Measurements from ENCODE around the gene ABCB1.
"Not testable (repeated sequence)": the region's sequence is repeated elsewhere in the genome, so short reads cannot be mapped to it uniquely, and the experiment has no call there.

The ABCB1 gene

DNA sequence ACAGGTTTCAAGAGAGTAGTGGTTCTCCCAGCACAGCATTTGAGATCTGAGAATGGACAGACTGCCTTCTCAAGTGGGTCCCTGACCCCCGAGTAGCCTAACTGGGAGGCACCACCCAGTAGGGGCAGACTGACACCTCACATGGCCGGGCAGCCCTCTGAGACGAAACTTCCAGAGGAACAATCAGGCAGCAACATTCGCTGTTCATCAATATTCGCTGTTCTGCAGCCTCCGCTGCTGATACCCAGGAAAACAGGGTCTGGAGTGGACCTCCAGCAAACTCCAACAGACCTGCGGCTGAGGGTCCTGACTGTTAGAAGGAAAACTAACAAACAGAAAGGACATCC is 135.2 kb downstream of the ABCB1 start:
- DNase-seq: not testable (repeated sequence)

DNA sequence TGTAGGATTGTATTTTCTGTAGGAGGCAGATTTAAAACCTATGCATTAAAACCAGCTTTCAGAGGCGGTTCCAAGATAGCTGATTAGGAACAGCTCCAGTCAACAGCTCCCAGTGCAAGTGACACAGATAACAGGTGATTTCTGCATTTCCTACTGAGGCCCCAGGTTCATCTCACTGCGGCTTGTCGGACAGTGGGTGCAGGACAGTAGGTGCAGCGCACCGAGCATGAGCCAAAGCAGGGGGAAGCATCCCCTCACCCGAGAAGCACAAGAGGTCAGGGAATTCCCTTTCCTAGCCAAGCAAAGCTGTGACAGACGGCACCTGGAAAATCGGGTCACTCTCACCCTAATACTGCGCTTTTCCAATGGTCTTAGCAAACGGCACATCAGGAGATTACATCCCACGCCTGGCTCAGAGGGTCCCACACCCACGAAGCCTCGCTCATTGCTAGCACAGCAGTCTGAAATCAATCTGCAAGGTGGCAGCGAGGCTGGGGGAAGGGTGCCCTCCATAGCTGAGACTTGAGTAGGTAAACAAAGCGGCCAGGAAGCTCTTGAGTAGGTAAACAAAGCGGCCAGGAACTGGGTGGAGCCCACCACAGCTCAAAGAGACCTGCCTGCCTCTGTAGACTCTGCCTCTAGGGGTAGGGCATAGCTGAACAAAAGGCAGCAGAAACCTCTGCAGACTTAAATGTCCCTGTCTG is 135.7 kb downstream of the ABCB1 start:
- DNase-seq: not testable (repeated sequence)

DNA sequence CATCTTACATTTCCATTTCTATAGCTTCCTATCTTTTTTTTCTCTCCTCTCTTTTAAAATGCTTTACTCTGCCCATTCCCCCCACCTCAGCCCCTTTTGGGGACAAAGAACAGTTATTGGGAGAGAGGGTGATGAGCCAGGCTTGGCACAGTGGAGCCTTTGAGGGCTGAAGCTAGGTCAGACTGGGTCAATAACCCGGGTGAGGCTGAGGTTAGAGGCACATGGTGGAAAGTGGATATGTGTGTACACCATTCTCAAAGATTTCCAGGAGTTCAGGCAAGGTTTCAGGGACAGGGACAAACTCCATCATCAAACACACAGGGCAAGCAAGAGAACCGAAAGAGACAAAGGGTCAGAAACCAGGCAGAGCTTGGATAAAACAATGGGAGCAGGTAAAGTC is 136.7 kb downstream of the ABCB1 start:
- DNase-seq: no peak

DNA sequence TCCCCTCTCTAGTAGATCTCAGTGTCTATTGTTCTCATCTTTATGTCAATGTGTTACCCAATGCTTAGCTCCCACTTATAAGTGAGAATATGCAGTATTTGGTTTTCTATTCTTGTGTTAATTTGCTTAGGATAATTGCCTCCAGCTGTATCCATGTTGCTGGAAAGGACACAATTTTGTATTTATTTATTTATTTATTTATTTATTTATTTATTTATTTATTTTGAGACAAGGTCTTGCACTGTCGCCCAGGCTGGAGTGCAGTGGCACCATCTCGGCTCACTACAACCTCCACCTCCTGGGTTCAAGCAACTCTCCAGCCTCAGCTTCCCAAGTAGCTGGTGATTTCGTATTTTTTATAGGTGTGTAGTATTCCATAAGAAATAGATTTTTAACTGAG is 140.2 kb downstream of the ABCB1 start:
- DNase-seq: not testable (repeated sequence)

DNA sequence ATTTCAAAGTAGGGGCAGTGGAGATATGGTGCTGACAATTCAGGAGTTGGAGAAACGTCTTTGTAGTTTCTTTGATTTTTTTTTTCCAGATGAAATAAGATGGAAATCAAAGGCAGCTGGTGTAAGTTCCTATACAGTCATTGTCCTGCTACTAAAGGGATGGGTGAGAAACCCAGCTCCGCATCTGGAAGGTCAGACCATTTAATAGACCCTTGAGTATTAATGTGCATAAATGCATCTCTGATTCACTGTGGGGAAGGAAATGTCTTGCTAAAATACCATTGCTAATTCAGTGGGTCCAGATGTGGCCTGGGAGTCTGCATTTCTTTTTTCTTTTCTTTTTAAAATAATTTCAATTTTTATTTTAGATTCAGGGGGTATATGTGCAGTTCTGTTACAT is 140.7 kb downstream of the ABCB1 start:
- DNase-seq: no peak

DNA sequence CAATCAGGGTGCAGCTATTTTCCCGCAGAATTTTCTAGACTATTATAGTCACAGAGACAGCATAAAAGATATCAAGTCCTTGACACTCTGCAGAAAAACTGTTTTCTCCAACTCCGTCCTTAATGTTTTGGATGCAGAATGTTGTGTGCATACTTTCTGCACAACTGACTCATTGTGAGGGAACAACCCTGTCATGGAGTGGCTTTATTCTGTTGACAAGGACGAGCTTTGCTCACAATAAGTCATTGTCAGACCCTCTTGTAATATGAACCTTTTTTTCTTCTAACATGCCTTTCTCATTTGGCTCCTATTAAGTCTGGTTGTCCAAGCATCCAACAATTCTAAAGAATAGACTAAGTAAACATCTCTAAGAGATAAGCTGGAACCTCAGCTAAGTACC is 142.5 kb downstream of the ABCB1 start:
- no peak for DNase-seq

DNA sequence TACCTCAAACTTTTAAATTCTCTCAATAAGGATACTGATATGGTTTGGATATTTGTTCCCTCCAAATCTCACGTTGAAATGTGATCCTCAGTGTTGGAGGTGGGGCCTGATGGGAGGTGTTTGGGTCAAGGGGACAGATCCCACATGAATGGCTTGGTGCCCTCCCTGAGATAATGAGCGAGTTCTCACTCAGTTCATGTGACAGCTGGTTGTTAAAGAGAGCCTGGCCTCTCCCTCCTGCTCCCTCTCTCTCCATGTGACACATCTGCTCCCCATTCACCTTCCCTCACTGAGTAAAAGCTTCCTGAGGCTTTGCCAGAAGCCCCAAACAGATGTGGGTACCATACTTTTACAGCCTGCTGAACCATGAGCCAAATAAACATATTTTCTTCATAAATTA is 144.4 kb downstream of the ABCB1 start:
- DNase-seq: no peak

Data from cortex of kidney (tissue), 1 donor.